Measurements from ENCODE around the gene TMEM167B.

The TMEM167B gene

DNA sequence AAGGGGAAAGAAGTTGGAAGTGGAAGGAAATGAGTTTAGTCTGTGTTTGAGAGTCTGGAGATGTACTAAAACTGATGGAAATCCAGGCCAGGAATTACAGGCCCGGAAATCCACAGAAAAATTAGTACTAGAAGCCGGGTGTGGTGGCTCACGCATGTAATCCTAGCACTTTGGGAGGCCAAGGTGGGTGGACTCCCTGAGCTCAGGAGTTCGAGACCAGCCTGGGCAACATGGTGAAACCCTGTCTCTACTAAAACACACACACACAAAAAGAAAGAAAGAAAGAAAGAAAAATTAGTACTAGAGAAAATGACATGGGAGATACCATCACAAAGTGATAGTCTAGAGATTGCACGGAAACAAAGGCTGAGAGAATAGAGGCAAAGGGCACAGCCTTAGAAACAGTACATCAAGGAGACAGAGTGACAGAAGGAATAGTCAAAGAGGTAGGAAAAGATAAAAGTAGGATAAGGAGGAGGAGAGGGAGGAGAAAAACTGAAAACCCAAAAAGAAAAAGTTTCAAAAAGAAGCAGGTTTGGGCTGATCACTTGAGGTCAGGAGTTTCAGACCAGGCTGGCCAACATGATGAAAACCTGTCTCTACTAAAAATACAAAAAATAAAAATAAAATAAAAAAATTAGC is 10.0 kb upstream of the TMEM167B start:
- no peak for DNase-seq (ENCODE audit: extremely low read depth in 1 of 2, low read depth in 1 of 2)

DNA sequence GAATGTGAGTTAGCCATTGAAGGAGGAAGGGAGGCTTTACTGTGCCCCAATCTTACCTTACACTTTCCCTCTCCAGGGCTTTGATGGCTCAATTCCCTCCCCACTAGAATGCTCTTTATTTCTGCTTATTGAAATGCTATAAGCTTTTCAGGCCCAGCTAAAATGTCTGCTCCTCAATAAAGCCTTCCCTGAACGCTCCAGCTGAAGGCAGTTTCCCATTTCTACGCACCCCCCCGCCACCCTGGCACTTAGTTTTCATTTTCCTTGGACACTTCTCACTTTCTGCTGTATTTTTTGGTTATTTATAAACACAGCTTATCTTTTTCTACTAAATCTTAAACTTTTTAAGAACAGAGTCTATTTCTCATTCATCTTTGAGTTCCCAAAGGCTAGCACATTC is 7.1 kb upstream of the TMEM167B start:
- no peak for DNase-seq (ENCODE audit: extremely low read depth in 1 of 2, low read depth in 1 of 2)

DNA sequence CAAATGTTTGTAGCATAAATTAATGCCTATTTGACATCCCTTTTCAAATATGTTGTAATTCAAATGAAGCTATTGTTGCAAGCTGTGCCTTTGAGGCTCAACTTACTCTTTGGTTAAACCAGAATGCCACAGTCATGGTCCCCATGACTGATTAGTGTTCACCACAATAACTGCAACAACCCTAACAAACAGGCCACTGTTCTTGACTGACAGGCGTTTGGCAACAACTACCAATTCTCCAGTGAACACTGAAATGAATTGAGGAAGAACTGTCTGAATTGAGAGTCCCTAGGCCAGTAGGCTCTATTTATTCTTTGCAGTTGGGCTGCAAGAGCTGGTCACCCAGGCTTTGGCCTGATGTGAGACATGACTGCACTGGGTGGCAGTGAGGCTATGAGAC is 6.6 kb upstream of the TMEM167B start:
- no peak for DNase-seq (ENCODE audit: extremely low read depth in 1 of 2, low read depth in 1 of 2)

DNA sequence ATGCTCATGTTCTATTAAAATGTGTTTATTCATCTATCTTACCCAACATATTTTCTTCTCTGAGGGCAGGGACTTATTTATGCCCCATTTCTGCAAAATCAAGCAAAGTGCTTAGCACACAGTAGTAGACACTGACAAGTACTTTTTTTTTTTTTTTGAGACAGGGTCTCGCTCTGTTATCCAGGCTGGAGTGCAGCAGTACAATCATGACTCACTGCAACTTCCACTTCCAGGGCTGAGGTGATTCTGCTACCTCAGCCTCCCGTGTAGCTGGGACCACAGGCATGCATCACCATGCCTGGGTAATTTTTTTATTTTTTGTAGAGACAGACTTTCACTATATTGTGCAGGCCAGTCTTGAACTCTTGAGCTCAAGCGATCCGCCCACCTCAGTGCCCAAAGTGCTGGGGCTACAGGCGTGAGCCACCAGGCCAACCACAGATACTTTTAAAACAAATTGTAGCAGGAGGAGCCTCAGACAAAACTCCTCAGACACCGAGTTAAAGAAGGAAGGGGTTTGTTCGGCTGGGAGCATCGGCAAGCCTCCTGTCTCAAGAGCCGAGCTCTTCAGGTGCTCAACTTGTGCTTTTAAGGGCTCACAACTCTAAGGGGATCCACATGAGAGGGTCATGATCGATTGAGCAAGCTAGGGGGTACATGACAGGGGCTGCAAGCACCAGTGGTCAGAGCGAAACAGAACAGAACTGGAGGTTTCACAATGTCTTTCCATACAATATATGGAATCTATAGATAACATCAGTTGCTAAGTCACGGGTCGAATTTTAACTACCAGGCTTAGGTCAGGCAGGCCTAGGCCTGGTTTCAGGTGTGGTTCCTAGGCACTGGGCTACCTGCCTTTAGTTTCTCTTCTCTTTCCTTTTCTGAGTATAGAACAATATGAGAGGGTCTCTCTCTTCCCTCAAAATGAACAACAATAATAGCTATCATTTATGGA is 5.7 kb upstream of the TMEM167B start:
- no peak for DNase-seq (ENCODE audit: extremely low read depth in 1 of 2, low read depth in 1 of 2)

DNA sequence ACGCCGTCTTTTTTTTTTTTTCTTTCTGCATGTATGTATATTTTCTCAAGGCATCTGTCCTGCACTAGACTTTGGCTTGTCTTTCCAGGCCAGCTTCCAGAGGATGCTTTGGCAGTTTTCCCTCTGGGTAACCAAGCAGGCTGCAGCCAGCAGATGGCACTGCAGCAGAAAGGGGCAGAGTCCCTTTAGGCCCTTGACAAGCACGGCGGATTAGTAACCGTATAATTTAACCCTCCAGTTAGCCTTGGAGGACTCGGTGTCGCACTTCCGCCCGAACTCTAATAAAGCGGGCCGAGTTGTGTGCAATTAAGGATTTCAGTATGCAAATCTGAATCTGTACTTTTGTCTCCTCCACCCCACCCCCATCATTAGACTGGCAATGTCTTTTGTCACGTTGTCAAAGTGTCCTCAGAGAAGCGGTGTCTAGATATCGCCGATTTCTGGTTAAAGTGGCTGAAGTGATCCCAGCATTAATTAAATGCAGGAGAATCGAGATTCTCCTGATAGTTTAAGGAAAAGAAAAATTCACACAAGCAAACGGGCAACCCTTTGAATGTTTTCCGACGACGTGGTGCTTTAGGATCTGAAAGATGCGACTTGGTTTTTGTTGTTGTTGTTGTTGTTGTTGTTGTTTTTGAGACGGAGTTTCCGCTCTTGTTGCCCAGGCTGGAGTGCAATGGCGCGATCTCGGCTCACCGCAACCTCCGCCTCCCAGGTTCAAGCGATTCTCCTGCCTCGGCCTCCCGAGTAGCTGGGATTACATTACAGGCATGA is 1.1 kb upstream of the TMEM167B start:
- DNase-seq (ENCODE audit: extremely low read depth in 1 of 2, low read depth in 1 of 2), result no peak

DNA sequence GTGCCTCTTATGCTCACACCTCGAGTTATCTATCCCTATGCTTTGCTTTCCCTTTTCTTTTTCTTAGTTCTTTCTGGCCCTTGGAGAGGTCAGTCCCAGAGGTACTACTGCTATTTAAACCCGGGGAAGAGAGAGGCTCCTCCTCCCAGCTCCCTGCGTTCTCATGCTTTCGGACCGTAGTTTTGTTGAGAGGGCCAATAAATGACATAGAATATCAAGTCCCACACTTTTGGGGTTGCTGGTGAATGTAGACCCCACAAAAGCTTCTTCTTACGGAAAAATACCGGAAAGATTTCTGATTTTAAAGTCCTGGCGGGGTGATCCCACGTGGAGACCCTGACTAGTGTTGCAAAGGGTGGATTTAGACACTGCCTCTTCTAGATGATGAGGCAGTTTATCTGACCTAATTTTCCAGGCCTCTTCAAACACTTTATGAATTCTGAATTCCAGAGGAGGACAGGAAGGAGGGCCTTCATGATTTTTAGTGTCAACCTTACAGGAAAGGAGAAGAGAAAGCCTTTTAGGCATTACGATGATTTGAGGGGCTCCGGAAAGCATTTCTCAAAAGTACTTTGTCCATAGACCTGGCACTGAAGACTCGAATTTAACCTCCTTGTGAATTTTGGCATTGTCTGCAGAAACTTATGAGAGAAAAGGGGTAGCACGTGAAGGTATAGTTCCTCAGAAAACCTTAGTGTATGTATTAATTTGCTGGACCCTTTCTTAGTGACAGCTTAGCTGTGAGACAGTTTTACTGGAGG is 694 bp downstream of the TMEM167B start:
- no peak for DNase-seq (ENCODE audit: extremely low read depth in 1 of 2, low read depth in 1 of 2)

DNA sequence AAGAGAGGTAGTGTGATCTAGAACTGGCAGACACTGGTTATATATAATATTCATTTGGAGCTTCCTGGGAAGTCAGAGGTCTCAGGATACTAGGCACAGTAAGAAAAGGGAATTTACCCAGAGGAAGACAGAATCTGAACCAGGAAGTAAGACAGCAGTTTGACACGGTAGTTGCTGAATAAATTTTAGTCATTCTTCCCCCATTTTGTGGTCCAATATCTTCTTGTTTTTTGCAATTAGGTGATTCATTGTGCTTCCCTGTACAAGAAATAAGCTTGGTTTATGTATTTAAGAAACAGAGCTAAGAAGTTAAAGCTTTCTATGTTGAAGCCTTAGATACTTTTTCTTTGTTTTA is 1.3 kb downstream of the TMEM167B start:
- DNase-seq (ENCODE audit: extremely low read depth in 1 of 2, low read depth in 1 of 2), result no peak

DNA sequence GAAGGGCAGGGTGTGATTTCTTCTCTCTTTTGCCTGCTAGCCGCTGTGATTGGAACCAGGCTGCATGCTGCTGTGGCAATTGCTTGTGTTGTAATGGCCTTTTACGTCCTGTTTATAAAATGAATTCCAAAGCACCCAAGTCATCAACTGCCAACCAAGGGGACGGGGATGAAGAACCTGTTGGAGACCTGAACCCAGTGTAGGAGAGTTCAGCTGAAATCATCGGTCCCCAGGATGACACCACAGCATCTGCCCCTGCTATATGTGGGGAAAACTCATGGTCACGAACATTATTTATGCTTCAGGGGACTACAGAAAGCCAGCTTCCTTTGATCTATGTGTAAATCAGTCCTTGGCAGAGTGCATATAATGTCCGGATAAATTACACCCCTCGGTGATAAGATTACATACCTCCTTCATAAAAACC is 3.8 kb downstream of the TMEM167B start:
- no peak for DNase-seq (ENCODE audit: extremely low read depth in 1 of 2, low read depth in 1 of 2)

DNA sequence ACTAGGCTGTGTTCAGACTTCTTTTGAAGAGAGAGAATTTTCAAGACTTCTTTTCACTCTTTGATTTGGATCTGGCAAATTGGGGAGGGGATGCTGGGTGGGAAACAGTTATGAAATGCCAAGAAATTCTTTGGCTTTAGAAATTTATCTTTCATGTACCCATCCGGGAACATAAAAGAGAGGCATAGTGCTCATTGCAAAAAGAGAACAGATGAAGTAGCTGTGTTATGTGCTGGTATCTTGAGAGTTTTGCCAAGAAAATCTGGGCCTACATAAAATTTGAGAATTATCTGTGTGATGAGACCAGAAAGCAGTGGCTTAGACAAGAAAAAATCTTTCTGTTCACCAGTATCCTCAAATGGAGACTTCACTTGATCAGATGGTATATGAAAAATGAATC is 4.3 kb downstream of the TMEM167B start:
- no peak for DNase-seq (ENCODE audit: extremely low read depth in 1 of 2, low read depth in 1 of 2)

DNA sequence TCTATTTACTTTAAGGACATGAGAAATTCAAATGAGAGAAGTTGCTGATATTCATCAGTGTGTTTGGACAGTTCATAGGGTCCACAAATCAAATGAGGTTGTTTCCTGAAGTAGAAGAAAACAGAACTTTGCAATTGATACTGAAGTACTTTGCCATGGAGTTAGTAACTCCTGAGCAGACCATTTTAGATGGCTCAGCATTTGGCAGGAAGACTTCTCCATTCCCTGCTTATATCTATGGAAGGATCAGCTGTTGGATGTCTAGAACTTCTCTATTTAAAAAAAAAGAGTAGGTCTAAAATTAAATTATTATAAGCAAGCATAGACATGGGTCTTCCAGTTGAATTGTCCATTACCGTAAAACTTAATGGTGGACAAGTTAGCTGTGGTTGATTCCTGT is 5.1 kb downstream of the TMEM167B start:
- no peak for DNase-seq (ENCODE audit: extremely low read depth in 1 of 2, low read depth in 1 of 2)

DNA sequence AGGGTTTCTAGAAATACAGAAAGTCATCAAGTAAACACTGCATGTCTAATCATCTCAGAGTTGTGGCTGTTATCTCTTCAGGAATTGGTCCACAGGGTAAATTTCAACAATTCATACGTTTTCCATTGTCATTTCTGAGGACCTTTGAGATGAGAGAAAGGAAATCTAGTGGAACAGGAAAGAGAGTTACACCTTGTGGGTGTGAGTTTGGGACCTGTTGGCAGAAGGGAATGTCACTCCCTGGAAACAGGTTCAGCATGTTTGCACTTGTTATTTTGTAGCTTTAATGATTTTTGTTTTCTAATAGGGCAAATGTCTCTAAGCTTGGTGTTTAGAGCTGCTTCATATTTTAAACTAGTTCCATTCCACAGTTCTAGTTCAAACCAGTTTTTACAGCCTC is 5.6 kb downstream of the TMEM167B start:
- no peak for DNase-seq (ENCODE audit: extremely low read depth in 1 of 2, low read depth in 1 of 2)

DNA sequence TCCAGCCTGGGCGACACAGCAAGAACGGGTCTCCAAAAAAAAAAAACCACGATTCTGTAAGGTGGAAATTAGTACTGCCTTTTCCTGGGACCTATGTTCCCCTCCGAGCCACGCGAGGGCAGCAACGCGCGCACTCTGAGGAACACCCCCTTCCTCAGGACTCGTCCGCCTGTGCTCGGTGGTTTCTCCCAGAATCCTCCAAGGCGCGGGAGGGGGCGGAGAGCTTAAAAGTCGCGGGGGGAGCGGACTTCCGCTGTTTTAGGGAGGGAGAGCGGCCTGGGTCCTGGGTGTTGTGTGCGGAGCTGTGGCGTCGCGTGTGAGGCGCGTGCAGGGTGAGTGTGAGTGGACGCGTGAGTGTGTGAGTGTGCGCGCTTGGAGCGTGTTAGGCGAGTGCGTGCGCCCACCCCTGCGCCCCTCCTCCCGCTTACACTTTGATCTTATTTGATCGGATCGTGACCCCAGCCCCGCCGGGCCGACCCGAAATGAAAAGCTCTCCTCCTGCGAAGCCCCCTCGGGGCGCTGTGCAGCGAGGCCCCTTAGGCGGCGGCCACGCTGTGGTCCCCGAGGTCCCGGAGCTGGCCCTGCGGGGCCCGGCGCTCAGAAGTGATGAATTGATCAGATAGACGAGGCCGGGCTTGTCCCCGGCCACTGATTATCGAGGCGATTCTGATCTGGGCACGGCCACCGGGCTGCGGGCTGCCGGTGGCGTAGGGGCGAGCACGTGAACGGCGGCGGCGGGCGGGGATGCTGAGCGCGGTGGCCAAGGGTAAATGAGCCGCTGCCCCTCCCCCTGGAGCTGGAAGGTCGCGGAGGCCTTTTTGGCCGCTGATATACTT is 9.6 kb downstream of the TMEM167B start:
- peak; percentile 92 to 94 for DNase-seq (ENCODE audit: extremely low read depth in 1 of 2, low read depth in 1 of 2)

DNA sequence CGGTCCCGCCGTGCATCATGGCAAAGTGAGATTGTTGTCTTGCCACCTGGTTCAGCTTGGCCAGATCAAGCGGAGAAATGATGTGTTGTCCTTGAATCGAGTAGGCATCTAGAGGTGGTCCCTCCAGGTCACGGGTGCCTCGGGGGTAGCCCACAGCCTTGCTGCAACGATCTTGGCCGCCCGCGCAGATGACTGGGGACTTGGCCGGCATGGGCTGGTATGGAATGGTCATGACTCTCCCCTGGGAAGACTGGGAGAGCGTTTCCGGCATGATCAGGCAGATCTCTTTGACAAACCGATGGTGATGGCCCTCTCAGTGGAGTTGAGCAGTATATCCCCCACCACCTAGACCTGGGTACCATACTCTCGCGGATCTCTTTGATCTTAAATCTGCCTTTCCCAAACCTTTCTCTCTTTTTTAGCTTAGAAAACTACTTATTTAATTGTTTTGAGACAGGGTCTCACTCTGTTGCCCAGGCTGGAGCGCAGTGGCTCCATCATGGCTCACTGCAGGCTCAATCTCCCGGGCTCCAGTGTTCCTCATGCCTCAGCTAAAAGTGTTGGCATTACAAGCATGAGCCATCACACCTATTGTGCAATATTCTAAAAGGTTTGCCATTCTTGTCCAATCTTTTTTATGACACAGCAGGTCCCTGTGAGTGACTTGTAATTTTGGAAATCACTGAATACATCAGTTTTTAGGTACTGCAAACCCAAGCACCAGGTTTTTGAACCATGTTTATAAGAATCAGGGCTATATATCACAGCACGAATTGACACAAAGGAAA is 14.0 kb downstream of the TMEM167B start:
- no peak for DNase-seq (ENCODE audit: extremely low read depth in 1 of 2, low read depth in 1 of 2)

DNA sequence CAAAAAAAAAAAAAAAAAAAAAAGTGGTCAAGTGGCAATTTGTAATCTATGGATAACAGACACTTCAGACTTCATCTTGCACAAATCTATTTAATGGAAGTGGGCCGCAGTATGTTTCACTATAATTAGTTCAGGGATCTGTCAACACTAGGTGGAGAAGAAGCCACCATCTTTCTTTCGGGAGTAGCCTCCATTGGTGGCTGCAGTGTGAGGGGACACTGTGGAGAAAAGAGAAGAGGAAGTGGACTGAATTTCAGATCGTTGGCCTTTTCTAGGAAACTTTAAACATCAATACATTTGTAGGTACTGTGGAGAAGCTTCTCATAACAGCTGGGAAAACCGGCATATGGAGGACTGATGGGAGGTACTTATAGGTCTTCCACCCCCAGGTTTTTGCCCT is 15.3 kb downstream of the TMEM167B start:
- DNase-seq (ENCODE audit: extremely low read depth in 1 of 2, low read depth in 1 of 2), result no peak

DNA sequence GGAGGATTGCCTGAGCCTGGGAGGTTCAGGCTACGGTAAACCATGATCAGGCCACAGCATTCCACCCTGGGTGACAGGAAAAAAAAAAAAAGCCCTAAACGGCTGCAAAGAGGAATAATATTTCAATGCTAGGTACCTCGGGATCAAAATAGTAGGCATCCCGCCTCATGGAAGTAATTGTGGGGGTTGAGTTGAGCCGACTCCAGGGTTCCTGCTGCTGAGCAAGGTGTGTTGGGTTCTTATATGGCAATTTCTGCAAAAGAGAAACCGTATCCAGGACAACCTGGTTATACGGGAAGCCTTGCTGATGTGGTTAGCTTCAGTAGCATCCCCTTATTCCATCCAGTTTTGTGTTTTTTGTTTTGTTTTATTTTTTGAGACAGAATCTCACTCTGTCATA is 17.2 kb downstream of the TMEM167B start:
- DNase-seq (ENCODE audit: extremely low read depth in 1 of 2, low read depth in 1 of 2), result no peak

DNA sequence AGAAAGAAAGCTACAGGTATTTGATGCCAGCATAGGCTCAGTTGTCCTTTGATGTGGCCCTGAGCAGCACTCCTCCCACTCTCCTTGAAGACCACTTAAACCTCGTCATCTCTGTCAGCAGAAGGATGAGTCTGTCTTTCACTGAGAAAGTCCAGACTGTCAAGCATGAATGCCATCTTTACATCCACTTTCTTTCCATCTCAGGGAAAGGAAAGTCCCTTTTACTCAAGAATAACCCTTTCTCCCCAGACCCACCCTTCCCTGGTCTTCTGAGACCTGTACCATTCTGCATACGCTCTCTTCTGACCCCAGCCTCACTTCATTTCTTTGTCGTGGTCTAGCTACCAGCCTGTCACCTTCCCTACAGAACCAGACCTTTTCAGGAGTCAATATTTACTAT is 19.3 kb downstream of the TMEM167B start:
- no peak for DNase-seq (ENCODE audit: extremely low read depth in 1 of 2, low read depth in 1 of 2)

DNA sequence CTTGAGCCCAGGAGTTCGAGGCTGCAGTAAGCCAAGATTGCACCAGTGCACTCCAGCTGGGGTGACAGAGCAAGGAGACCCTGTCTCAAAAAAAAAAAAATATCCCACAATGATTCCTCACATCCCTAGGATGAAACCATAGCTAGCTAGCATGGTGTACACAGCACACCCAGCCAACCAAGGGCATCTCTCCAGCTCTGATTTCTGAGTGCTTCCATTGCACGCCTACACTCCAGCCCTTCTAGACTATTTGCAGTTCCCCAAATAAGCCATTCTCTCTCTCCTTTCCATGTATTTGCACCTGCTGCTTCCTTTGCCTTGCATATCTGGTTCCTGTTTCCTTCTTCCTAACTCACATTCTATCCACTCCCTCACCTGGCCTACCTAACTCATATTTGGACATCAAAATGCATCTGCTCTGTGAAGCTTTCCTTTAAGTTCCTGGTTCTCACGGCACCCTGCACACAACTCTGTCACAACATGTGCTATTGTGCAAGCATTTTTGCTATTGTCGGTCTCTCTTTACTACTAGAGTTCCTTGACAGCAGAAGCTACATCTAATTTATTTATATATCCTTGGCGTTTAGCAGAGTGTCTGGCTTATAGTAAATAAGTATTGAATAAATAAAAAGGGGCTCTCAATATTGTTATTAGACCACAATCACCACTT is 21.0 kb downstream of the TMEM167B start:
- DNase-seq (ENCODE audit: extremely low read depth in 1 of 2, low read depth in 1 of 2), result no peak

DNA sequence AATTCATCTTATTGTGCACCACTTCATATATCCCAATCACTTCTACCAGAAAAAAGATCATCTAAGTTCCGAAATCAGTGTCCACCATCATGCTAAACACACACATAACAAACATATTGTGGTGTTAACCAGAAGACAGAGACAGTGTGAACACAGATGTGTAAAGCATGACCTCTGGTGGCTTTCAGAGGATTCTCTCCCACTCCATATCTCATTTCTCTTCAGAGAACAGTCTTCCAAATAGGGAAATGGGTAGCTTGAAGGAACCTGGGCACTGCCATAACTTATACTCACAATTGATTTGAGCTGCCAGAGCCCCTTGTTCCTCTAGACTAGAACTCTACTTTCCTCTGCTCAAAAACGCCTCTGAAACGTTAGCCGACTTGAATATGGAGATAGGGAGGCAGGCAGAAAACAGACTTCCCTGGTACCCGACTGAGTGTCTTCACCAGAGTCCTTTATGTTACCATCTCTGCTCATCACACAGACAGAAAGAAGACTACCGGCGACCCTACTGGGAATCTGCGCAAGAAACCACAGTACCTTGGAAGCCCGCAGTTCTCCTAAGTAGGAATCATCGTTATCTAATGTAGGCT is 21.6 kb downstream of the TMEM167B start:
- DNase-seq (ENCODE audit: extremely low read depth in 1 of 2, low read depth in 1 of 2), result no peak
